Keratinocyte (primary cell): Measurements from ENCODE around the gene ROR2. TPM values are rescaled to one million over a fixed set of nuclear protein-coding genes. Genes with fewer than 3 reads are reported as not detected.
"Not testable (repeated sequence)": the region's sequence is repeated elsewhere in the genome, so short reads cannot be mapped to it uniquely, and the experiment has no call there.

Experiments
- DNase-seq: peaks from one replicate; pipeline ENCODE4 v3.0.0-alpha.2; 2011; ENCODE audit warnings: low read depth, missing footprints, low spot score
- FAIRE-seq: peaks from 2 replicates; lab custom pipeline; 2011; peaks lifted over from hg19 to GRCh38; lab: Jason Lieb, UNC
- H2AFZ ChIP-seq: 2 replicates; pipeline ENCODE4 v1.6.0; 2012; ENCODE audit warnings: low read length, control low read depth, inconsistent platforms; ENCODE audit not compliant: control insufficient read depth
- H3K27ac ChIP-seq: 2 replicates; pipeline ENCODE4 v1.5.1; 2011; ENCODE audit warnings: low read length; ENCODE audit not compliant: control insufficient read depth, insufficient read depth
- H3K27me3 ChIP-seq: 3 replicates; pipeline ENCODE4 v1.6.0; 2011; ENCODE audit warnings: low read length; ENCODE audit not compliant: control insufficient read depth, insufficient read depth; ENCODE audit errors: extremely low read depth
- H3K36me3 ChIP-seq, 2 experiments: 2 replicates in 1 of 2; 3 replicates in 1 of 2; pipeline ENCODE4 v1.5.1; 2011; ENCODE audit warnings: low read length in 2 of 2, mild to moderate bottlenecking in 1 of 2; ENCODE audit not compliant: control insufficient read depth in 2 of 2, insufficient read depth in 2 of 2; ENCODE audit errors: extremely low read depth in 1 of 2
- H3K4me1 ChIP-seq: 3 replicates; pipeline ENCODE4 v1.5.1; 2011; ENCODE audit warnings: low read length; ENCODE audit not compliant: control insufficient read depth, insufficient read depth; ENCODE audit errors: extremely low read depth
- H3K4me2 ChIP-seq: 3 replicates; pipeline ENCODE4 v1.6.0; 2011; ENCODE audit warnings: low read depth, low read length; ENCODE audit not compliant: control insufficient read depth, insufficient read depth; ENCODE audit errors: extremely low read depth
- H3K4me3 ChIP-seq, 3 experiments: fragments of 200-600 bp in 1 of 3; sonication (generic) in 1 of 3; 2 replicates in 2 of 3; 3 replicates in 1 of 3; pipeline ENCODE4 v1.5.1; 2011 to 2016; ENCODE audit warnings: low read length in 3 of 3, mild to moderate bottlenecking in 3 of 3, control low read depth in 2 of 3, inconsistent platforms in 1 of 3, low read depth in 1 of 3, mixed read lengths in 1 of 3, mixed run types in 1 of 3, moderate library complexity in 1 of 3; ENCODE audit not compliant: control insufficient read depth in 2 of 3, insufficient read depth in 2 of 3; ENCODE audit errors: extremely low read depth in 1 of 3
- H3K79me2 ChIP-seq: 2 replicates; pipeline ENCODE4 v1.6.0; 2012; ENCODE audit warnings: low read length; ENCODE audit not compliant: control insufficient read depth, insufficient read depth
- H3K9ac ChIP-seq: 3 replicates; pipeline ENCODE4 v1.6.0; 2011; ENCODE audit warnings: low read length; ENCODE audit not compliant: control insufficient read depth, insufficient read depth; ENCODE audit errors: extremely low read depth
- H3K9me1 ChIP-seq: 3 replicates; pipeline ENCODE4 v1.6.0; 2011; ENCODE audit warnings: low read length; ENCODE audit not compliant: control insufficient read depth, insufficient read depth; ENCODE audit errors: extremely low read depth
- H3K9me3 ChIP-seq: 2 replicates; pipeline ENCODE4 v1.5.1; 2012; ENCODE audit warnings: low read depth, low read length; ENCODE audit not compliant: control insufficient read depth
- H4K20me1 ChIP-seq: 3 replicates; pipeline ENCODE4 v1.6.0; 2011; ENCODE audit warnings: low read length; ENCODE audit not compliant: control insufficient read depth, insufficient read depth; ENCODE audit errors: extremely low read depth
- CTCF ChIP-seq, 3 experiments: IDR thresholded peaks in 1 of 3; conservative IDR thresholded peaks in 1 of 3; optimal IDR thresholded peaks in 1 of 3; 2 replicates in 2 of 3; 3 replicates in 1 of 3; pipeline versions ENCODE3 to v1.5.1; 2011; ENCODE audit warnings: low read length in 3 of 3, mild to moderate bottlenecking in 3 of 3, moderate library complexity in 2 of 3, control low read depth in 1 of 3, inconsistent platforms in 1 of 3; ENCODE audit not compliant: insufficient read depth in 2 of 3; ENCODE audit errors: extremely low read depth in 1 of 3
- EZH2 ChIP-seq: IDR thresholded peaks from one replicate; pipeline ENCODE4 v1.6.1; 2012; ENCODE audit warnings: inconsistent platforms, mild to moderate bottlenecking, low read length, moderate library complexity
- dilution Hi-C: fragments of 300-500 bp; cut with MboI; formaldehyde crosslinking; loops from one replicate; pipeline ENCODE4 v1.7.0; 2020; ENCODE audit warnings: low sequenced_read_pairs; ENCODE audit not compliant: extremely low pct_ligation_motif_present
- polyA plus RNA-seq, 5 experiments: library from polyadenylated mRNA; depleted of rRNA in 3 of 5; stranded (reverse) in 3 of 5; stranded (forward) in 1 of 5; unstranded in 1 of 5; fragments of >200 nt; gene quantifications; 1 replicate in 1 of 5; 2 replicates in 3 of 5; 3 replicates in 1 of 5; pipeline versions ENCODE4 v1.2.1 to v1.2.3, GENCODE V29; 2011 to 2012; ENCODE audit warnings: missing spikeins in 2 of 5, low read depth in 1 of 5, low replicate concordance in 1 of 5

Gene ROR2
- polyA plus RNA-seq, 1 donor (not counting 4 experiments of a cell fraction or from before 2014, with no cell fraction given): 0.22 TPM

- Histone ChIP-seq H4K20me1 (no peaks in the 10 kb centered on the region), H3K4me1 (no peaks in the 10 kb centered on the region), H3K4me2 (no peak overlapping the region), H3K4me3 (no peak overlapping the region), H3K9ac (no peak overlapping the region), H3K27me3 (peaks cover 10% of the 10 kb centered on the region), H3K27ac (no peak overlapping the region), H3K9me3 (no peaks in the 10 kb centered on the region), H3K79me2 (no peaks in the 10 kb centered on the region), H3K36me3 (no peaks in the 10 kb centered on the region), H3K9me1 (no peaks in the 10 kb centered on the region), H2AFZ (no peak overlapping the region)
- DNase-seq (no peak), FAIRE-seq (no peak)
- dilution Hi-C loops: no loop called here
- TF ChIP-seq EZH2 (no peak), CTCF (optimal IDR thresholded peaks at IDR 0.05 in 1 of 3, IDR thresholded peaks at IDR 0.05 in 1 of 3, conservative IDR thresholded peaks at IDR 0.05 in 1 of 3; ENCODE audit: extremely low read depth in 1 of 3, insufficient read depth in 2 of 3, low read length in 3 of 3) (no peak)
These were observed 432.2 kb downstream of the ROR2 start for GRCh38 chr9:91517801-91518200.

- H3K79me2 ChIP-seq, H3K4me3 ChIP-seq, H3K27ac ChIP-seq, H4K20me1 ChIP-seq, H3K4me2 ChIP-seq, H2AFZ ChIP-seq, H3K4me1 ChIP-seq, FAIRE-seq, H3K27me3 ChIP-seq, DNase-seq, H3K36me3 ChIP-seq, H3K9me1 ChIP-seq, dilution Hi-C loops, H3K9ac ChIP-seq, H3K9me3 ChIP-seq: not testable (repeated sequence)
These were observed 432.7 kb downstream of the ROR2 start for GRCh38 chr9:91517332-91517731.

GRCh38 chr9:91516777-91517176, 433.3 kb downstream of the ROR2 start:
- H2AFZ ChIP-seq: no peak overlapping the region
- no peak overlapping the region for H3K4me2 ChIP-seq
- no peaks in the 10 kb centered on the region for H3K9me1 ChIP-seq
- dilution Hi-C loops: no loop called here
- no peak overlapping the region for H3K9ac ChIP-seq
- no peaks in the 10 kb centered on the region for H3K36me3 ChIP-seq
- no peak for TF ChIP-seq CTCF (optimal IDR thresholded peaks at IDR 0.05 in 1 of 3, IDR thresholded peaks at IDR 0.05 in 1 of 3, conservative IDR thresholded peaks at IDR 0.05 in 1 of 3; ENCODE audit: extremely low read depth in 1 of 3, insufficient read depth in 2 of 3, low read length in 3 of 3)
- TF ChIP-seq EZH2: no peak
- FAIRE-seq (no peak), DNase-seq (no peak)
- no peaks in the 10 kb centered on the region for H3K9me3 ChIP-seq
- no peak overlapping the region for H3K4me3 ChIP-seq
- H4K20me1 ChIP-seq: no peaks in the 10 kb centered on the region
- H3K27ac ChIP-seq: no peak overlapping the region
- H3K79me2 ChIP-seq: no peaks in the 10 kb centered on the region
- H3K4me1 ChIP-seq: no peaks in the 10 kb centered on the region
- H3K27me3 ChIP-seq: peaks cover 10% of the 10 kb centered on the region
